VCaP (cell line): ENCODE results near the gene NFATC1.

Experiments used
- H3K27ac ChIP-seq: fragments of 450-650 bp; 2 replicates; pipeline ENCODE4 v1.5.1; 2017
- CTCF ChIP-seq: fragments of 450-650 bp; conservative IDR thresholded peaks from 2 replicates; pipeline ENCODE4 v1.5.1; 2017; ENCODE audit warnings: mild to moderate bottlenecking, moderate library complexity

NFATC1 gene

GRCh38 chr18:79486356-79487182, 90.8 kb downstream of the NFATC1 start:
- H3K27ac ChIP-seq, result no peak overlapping the region
- TF ChIP-seq CTCF, result no peak

- no peak overlapping the region for H3K27ac ChIP-seq
- no peak for TF ChIP-seq CTCF
Observed at GRCh38 chr18:79487183-79487800, 91.6 kb downstream of the NFATC1 start.

GRCh38 chr18:79487801-79488201, 92.1 kb downstream of the NFATC1 start:
- TF ChIP-seq CTCF, result no peak
- H3K27ac ChIP-seq, result no peak overlapping the region

GRCh38 chr18:79488311-79489050, 92.8 kb downstream of the NFATC1 start:
- TF ChIP-seq CTCF, result no peak
- no peak overlapping the region for H3K27ac ChIP-seq

- no peak overlapping the region for H3K27ac ChIP-seq
Observed at GRCh38 chr18:79489051-79489898, 93.5 kb downstream of the NFATC1 start.

GRCh38 chr18:79489899-79490625, 94.3 kb downstream of the NFATC1 start:
- no peak overlapping the region for H3K27ac ChIP-seq
- no peak for TF ChIP-seq CTCF

More at GRCh38 chr18:79489051-79489898, 93.5 kb downstream of the NFATC1 start:
- TF ChIP-seq CTCF, result no peak
